PC-3 (cell line): ENCODE measurements around the gene HDHD5. TPM values are rescaled to one million over a fixed set of nuclear protein-coding genes. Genes with fewer than 3 reads are reported as not detected.

Source experiments
- ATAC-seq: fragments of 200-7000 bp; cut with Tn5 transposase; 2 replicates; pipeline ENCODE4 v1.9.1; 2020; ENCODE audit warnings: mild to moderate bottlenecking, moderate library complexity
- BruUV-seq: library from RNA; stranded (reverse); fragments of 400-500 nt; replicated peaks from 2 replicates; lab custom pipeline; 2021; lab: Mats Ljungman, UMichigan
- CTCF ChIA-PET: fragments of 300-600 bp; sonication (Branson Sonifier 250); formaldehyde crosslinking; loops from one replicate; lab custom pipeline; 2022; ENCODE audit warnings: antibody characterized with exemption; lab: Charles Lee
- POLR2A ChIA-PET: fragments of 300-600 bp; sonication (Branson Sonifier 250); formaldehyde crosslinking; loops from one replicate; lab custom pipeline; 2022; ENCODE audit warnings: antibody characterized with exemption; ENCODE audit not compliant: unreplicated experiment; lab: Charles Lee
- DNase-seq: peaks from one replicate; pipeline ENCODE4 v3.0.0-alpha.2; 2015
- H2AFZ ChIP-seq: fragments of 300-600 bp; sonication (generic); 2 replicates; pipeline ENCODE4 v1.6.0; 2016; ENCODE audit warnings: antibody characterized with exemption, low read length
- H3F3A ChIP-seq: fragments of 300-600 bp; sonication (generic); one replicate; pipeline ENCODE4 v1.6.0; 2017; ENCODE audit warnings: antibody characterized with exemption, low read length, control low read depth, mild to moderate bottlenecking; ENCODE audit not compliant: unreplicated experiment
- H3K27ac ChIP-seq: fragments of 300-600 bp; sonication (generic); 2 replicates; pipeline ENCODE4 v1.5.1; 2016; ENCODE audit warnings: mild to moderate bottlenecking, low read length
- H3K27me3 ChIP-seq: fragments of 300-600 bp; sonication (generic); 2 replicates; pipeline ENCODE4 v1.6.1; 2016; ENCODE audit warnings: low read length, mixed read lengths
- H3K36me3 ChIP-seq: fragments of 300-600 bp; sonication (generic); 2 replicates; pipeline ENCODE4 v1.6.1; 2016; ENCODE audit warnings: low read depth, mixed run types, low read length, mixed read lengths
- H3K4me1 ChIP-seq: fragments of 300-600 bp; sonication (generic); 2 replicates; pipeline ENCODE4 v1.5.1; 2016; ENCODE audit warnings: low read length; ENCODE audit not compliant: insufficient read depth
- H3K4me2 ChIP-seq: fragments of 300-600 bp; sonication (generic); 2 replicates; pipeline ENCODE4 v1.6.0; 2016; ENCODE audit warnings: low read length
- H3K4me3 ChIP-seq: fragments of 300-600 bp; sonication (generic); 2 replicates; pipeline ENCODE4 v1.5.1; 2016; ENCODE audit warnings: mild to moderate bottlenecking, low read length, mixed read lengths
- H3K79me2 ChIP-seq: fragments of 300-600 bp; sonication (generic); 2 replicates; pipeline ENCODE4 v1.6.1; 2017; ENCODE audit warnings: low read length, mixed read lengths
- H3K9ac ChIP-seq: fragments of 300-600 bp; sonication (generic); 2 replicates; pipeline ENCODE4 v1.6.0; 2016; ENCODE audit warnings: mild to moderate bottlenecking, low read length
- H3K9me2 ChIP-seq: fragments of 300-600 bp; sonication (generic); replicated peaks from 2 replicates; pipeline ENCODE4 v1.6.1; 2016; ENCODE audit warnings: mixed run types, low read length, mixed read lengths
- H3K9me3 ChIP-seq: fragments of 300-600 bp; sonication (generic); 2 replicates; pipeline ENCODE4 v1.6.1; 2016; ENCODE audit warnings: low read length, mixed read lengths
- H4K20me1 ChIP-seq: fragments of 300-600 bp; sonication (generic); 2 replicates; pipeline ENCODE4 v1.6.1; 2016; ENCODE audit warnings: low read length, mixed read lengths
- CTCF ChIP-seq: fragments of 300-600 bp; sonication (generic); conservative IDR thresholded peaks from 2 replicates; pipeline ENCODE4 v1.5.1; 2017; ENCODE audit warnings: antibody characterized with exemption, low read depth, mild to moderate bottlenecking, low read length
- EZH2 ChIP-seq: fragments of 300-600 bp; sonication (generic); IDR thresholded peaks from one replicate; pipeline ENCODE4 v1.6.1; 2017; ENCODE audit warnings: antibody characterized with exemption, mild to moderate bottlenecking, low read length; ENCODE audit not compliant: unreplicated experiment
- EZH2phosphoT487 ChIP-seq: fragments of 300-600 bp; sonication (generic); IDR thresholded peaks from 2 replicates; pipeline ENCODE4 v1.6.1; 2018; ENCODE audit warnings: mild to moderate bottlenecking, antibody characterized with exemption, low read length, borderline replicate concordance
- intact Hi-C: fragments of 100-400 bp; cut with micrococcal nuclease; formaldehyde crosslinking; loops from 2 replicates; pipeline ENCODE4 v1.9.0; 2023
- total RNA-seq: library from RNA; depleted of rRNA; stranded (reverse); fragments of >200 nt; gene quantifications from 2 replicates; pipeline ENCODE4 v1.2.3, GENCODE V29; 2014

HDHD5 gene
- total RNA-seq, 1 experiment from 2014 or later = 57.3 TPM

GRCh38 chr22:17106785-17107546 lies 52.1 kb downstream of the HDHD5 start:
- H3K9me2 ChIP-seq = no peaks in the 10 kb centered on the region
- POLR2A ChIA-PET = no interaction called here
- TF ChIP-seq CTCF = no peak
- TF ChIP-seq EZH2phosphoT487 = no peak
- no peak for TF ChIP-seq EZH2

GRCh38 chr22:17106161-17106784 lies 52.8 kb downstream of the HDHD5 start:
- no TSS peak for BruUV-seq
- no peaks in the 10 kb centered on the region for H3K4me1 ChIP-seq
- POLR2A ChIA-PET = no interaction called here
- CTCF ChIA-PET = no interaction called here
- no peaks in the 10 kb centered on the region for H4K20me1 ChIP-seq
- no peaks in the 10 kb centered on the region for H3F3A ChIP-seq
- H3K4me3 ChIP-seq = no peak overlapping the region
- no peak overlapping the region for H3K27ac ChIP-seq
- no peak overlapping the region for H2AFZ ChIP-seq
- H3K9me3 ChIP-seq = no peaks in the 10 kb centered on the region
- no peaks in the 10 kb centered on the region for H3K79me2 ChIP-seq
- H3K4me2 ChIP-seq = no peak overlapping the region
- DNase-seq (no peak), ATAC-seq (no peak)
- no peaks in the 10 kb centered on the region for H3K36me3 ChIP-seq
- no peaks in the 10 kb centered on the region for H3K27me3 ChIP-seq
- H3K9me2 ChIP-seq = no peaks in the 10 kb centered on the region
- TF ChIP-seq EZH2 (no peak), EZH2phosphoT487 (no peak), CTCF (no peak)
- H3K9ac ChIP-seq = no peak overlapping the region
- intact Hi-C loops = no loop called here

More at GRCh38 chr22:17106785-17107546, 52.1 kb downstream of the HDHD5 start:
- Histone ChIP-seq H3K27ac (no peak overlapping the region), H3K9me3 (no peaks in the 10 kb centered on the region), H3F3A (no peaks in the 10 kb centered on the region), H3K4me2 (no peak overlapping the region), H3K4me1 (0 out of 2 replicates have a peak, but pooled peaks cover under 1% of the 10 kb centered on the region), H3K9ac (no peak overlapping the region), H3K36me3 (no peaks in the 10 kb centered on the region), H4K20me1 (no peaks in the 10 kb centered on the region), H3K79me2 (no peaks in the 10 kb centered on the region), H3K27me3 (no peaks in the 10 kb centered on the region), H3K4me3 (no peak overlapping the region), H2AFZ (no peak overlapping the region)
- intact Hi-C loops = no loop called here
- ATAC-seq (no peak), DNase-seq (no peak)
- CTCF ChIA-PET = no interaction called here
- BruUV-seq = no TSS peak
